Naive B cell (primary cell): ENCODE measurements around the gene LAPTM4A. TPM values are rescaled to one million over a fixed set of nuclear protein-coding genes. Genes with fewer than 3 reads are reported as not detected.
A peak's percentile ranks its signal among the peaks of the same experiment; 100 is the strongest.

Experiments used
- ATAC-seq, 2 donors: fragments of 150-1000 bp; cut with Tn5 transposase; 2 replicates each; pipeline ENCODE4 v1.10.0; 2021; ENCODE audit warnings: low read depth in 2 of 2, mild to moderate bottlenecking in 2 of 2, moderate library complexity in 2 of 2
- DNase-seq: peaks from one replicate; pipeline ENCODE4 v3.0.0; 2022
- H3K27ac Mint-ChIP-seq, 6 donors: one replicate each; pipeline ENCODE4 v1.8.0; 2020 to 2022; ENCODE audit warnings: mild to moderate bottlenecking in 6 of 6, mixed read lengths in 6 of 6, moderate library complexity in 5 of 6, inconsistent platforms in 2 of 6
- H3K27me3 Mint-ChIP-seq, 3 donors: one replicate each; pipeline ENCODE4 v1.8.0; 2021 to 2022; ENCODE audit warnings: mixed read lengths in 3 of 3, mild to moderate bottlenecking in 1 of 3
- H3K36me3 Mint-ChIP-seq, 2 donors: one replicate each; pipeline ENCODE4 v1.8.0; 2020 to 2022; ENCODE audit warnings: mixed read lengths in 2 of 2, inconsistent platforms in 1 of 2, mild to moderate bottlenecking in 1 of 2
- H3K4me1 Mint-ChIP-seq, 3 donors: one replicate each; pipeline ENCODE4 v1.8.0; 2020 to 2022; ENCODE audit warnings: mixed read lengths in 3 of 3, inconsistent platforms in 1 of 3, mild to moderate bottlenecking in 1 of 3, moderate library complexity in 1 of 3
- H3K4me3 Mint-ChIP-seq, 8 donors: one replicate each; pipeline ENCODE4 v1.8.0; 2020 to 2022; ENCODE audit warnings: mild to moderate bottlenecking in 8 of 8, mixed read lengths in 8 of 8, moderate library complexity in 8 of 8, inconsistent platforms in 2 of 8
- H3K9me3 Mint-ChIP-seq, 7 donors: one replicate each; pipeline ENCODE4 v1.8.0; 2020 to 2022; ENCODE audit warnings: mixed read lengths in 7 of 7, mild to moderate bottlenecking in 5 of 7, inconsistent platforms in 2 of 7, moderate library complexity in 1 of 7
- polyA plus RNA-seq, 6 donors: library from polyadenylated mRNA; unstranded; fragments of 300-500 nt; fragmentation: Illumina TruSeq; gene quantifications; one replicate each; pipeline ENCODE4 v1.2.3, GENCODE V29; 2021; ENCODE audit warnings: low read depth in 6 of 6

LAPTM4A gene
- polyA plus RNA-seq, 6 donors from 2014 or later: 167 to 227 (median 189) TPM

- peaks cover 43 to 45% (median 44%) of the 10 kb centered on the region in 3 donors for H3K4me1 Mint-ChIP-seq
- ATAC-seq: no peak
- H3K9me3 Mint-ChIP-seq: peaks cover 0 to 1% (median 0%) of the 10 kb centered on the region in 7 donors
- peak overlapping the region in 3 of 6 donors; percentile 59 to 69 (median 59) for H3K27ac Mint-ChIP-seq
- peaks cover 39% of the 10 kb centered on the region in 2 donors for H3K36me3 Mint-ChIP-seq
- DNase-seq: no peak
- no peaks in the 10 kb centered on the region for H3K27me3 Mint-ChIP-seq
- no peak overlapping the region for H3K4me3 Mint-ChIP-seq
Observed at GRCh38 chr2:20037660-20038059, 13.8 kb downstream of the LAPTM4A start.

DNA sequence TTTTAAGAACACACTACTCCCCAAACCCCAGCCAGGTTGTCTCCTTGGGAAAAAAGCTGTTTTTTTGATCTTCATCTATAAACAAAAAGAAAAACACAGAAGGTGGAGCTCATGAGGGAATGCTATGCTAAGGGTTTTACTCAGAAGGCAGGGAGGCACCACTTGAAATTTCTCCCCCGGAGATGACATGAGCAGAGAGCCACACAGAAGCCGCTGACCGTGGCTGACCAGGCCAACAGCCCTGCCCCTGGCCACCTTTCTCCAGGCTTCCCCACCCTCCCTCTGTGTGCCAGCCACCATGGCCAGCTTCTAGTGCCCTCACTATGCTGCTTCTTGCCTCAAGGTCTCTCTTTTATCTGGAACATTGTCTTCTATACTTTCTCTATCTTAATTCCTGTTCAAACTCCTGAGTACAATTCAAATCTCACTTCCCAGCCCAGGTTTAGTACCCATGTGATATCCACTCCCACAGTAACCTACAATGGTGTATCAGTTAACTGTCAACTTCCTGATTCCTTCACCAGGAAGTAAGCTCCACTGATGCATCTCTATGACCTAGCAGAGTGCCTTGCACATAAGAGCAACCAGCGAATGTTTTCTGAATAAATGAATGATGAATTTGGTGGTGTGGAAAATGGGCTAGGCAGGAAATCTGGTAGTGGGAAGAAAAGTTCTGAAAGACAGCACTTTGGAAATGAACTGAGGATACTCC, 15.3 kb downstream of the LAPTM4A start:
- no peaks in the 10 kb centered on the region for H3K27me3 Mint-ChIP-seq
- peaks cover 0 to 1% (median 0%) of the 10 kb centered on the region in 7 donors for H3K9me3 Mint-ChIP-seq
- H3K27ac Mint-ChIP-seq: peak overlapping the region; percentile 4 to 83 (median 66)
- ATAC-seq (peak; percentile 100), DNase-seq (peak; percentile 44)
- H3K36me3 Mint-ChIP-seq: peaks cover 47% of the 10 kb centered on the region in 2 donors
- peak overlapping the region in 7 of 8 donors; percentile 1 to 48 (median 26) for H3K4me3 Mint-ChIP-seq
- peaks cover 30 to 33% (median 32%) of the 10 kb centered on the region in 3 donors for H3K4me1 Mint-ChIP-seq

GRCh38 chr2:20034821-20035220, 16.6 kb downstream of the LAPTM4A start:
- ATAC-seq (no peak), DNase-seq (no peak)
- no peak overlapping the region for H3K4me3 Mint-ChIP-seq
- no peaks in the 10 kb centered on the region for H3K27me3 Mint-ChIP-seq
- peaks cover 47 to 51% of the 10 kb centered on the region in 2 donors for H3K36me3 Mint-ChIP-seq
- peak overlapping the region in 2 of 6 donors; percentile 64 to 69 for H3K27ac Mint-ChIP-seq
- H3K9me3 Mint-ChIP-seq: peaks cover 0 to 1% (median 0%) of the 10 kb centered on the region in 7 donors
- H3K4me1 Mint-ChIP-seq: peaks cover 25 to 42% (median 30%) of the 10 kb centered on the region in 3 donors

GRCh38 chr2:20034218-20034617, 17.2 kb downstream of the LAPTM4A start:
- peaks cover 0 to 3% (median 0%) of the 10 kb centered on the region in 7 donors for H3K9me3 Mint-ChIP-seq
- ATAC-seq (no peak), DNase-seq (no peak)
- H3K4me3 Mint-ChIP-seq: no peak overlapping the region
- H3K27ac Mint-ChIP-seq: peak overlapping the region in 4 of 6 donors; percentile 9 to 64 (median 30)
- peaks cover 25 to 48% (median 30%) of the 10 kb centered on the region in 3 donors for H3K4me1 Mint-ChIP-seq
- no peaks in the 10 kb centered on the region for H3K27me3 Mint-ChIP-seq
- H3K36me3 Mint-ChIP-seq: peaks cover 53 to 57% of the 10 kb centered on the region in 2 donors

DNA sequence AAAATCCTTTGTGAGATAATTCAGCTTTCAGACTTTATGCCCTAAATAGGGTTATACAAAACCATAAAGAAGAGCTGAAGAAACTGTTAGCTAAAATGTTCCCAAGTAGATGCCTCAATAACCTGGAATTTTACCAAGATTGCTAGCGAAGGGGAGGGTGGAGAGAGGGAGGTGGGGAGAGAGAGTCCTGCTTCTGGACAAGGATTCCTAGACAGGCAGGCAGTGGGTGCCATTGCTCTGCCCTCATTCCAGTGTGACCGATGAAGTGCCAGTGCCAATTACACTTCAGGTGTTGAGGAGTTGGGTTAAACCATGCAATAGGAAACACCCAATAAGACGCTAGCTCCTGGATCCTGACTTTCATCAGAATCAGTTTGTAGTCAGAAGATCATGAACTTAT, 18.1 kb downstream of the LAPTM4A start:
- Mint-ChIP-seq H3K9me3 (peaks cover 0 to 3% (median 2%) of the 10 kb centered on the region in 7 donors), H3K4me1 (peaks cover 25 to 46% (median 25%) of the 10 kb centered on the region in 3 donors), H3K4me3 (no peak overlapping the region), H3K36me3 (peaks cover 58 to 64% of the 10 kb centered on the region in 2 donors), H3K27ac (no peak overlapping the region), H3K27me3 (no peaks in the 10 kb centered on the region)
- DNase-seq: no peak
- no peak for ATAC-seq

GRCh38 chr2:20030224-20030623, 21.2 kb downstream of the LAPTM4A start:
- Mint-ChIP-seq H3K27ac (no peak overlapping the region), H3K4me1 (peaks cover 0 to 18% (median under 1%) of the 10 kb centered on the region in 3 donors), H3K27me3 (no peaks in the 10 kb centered on the region), H3K4me3 (no peak overlapping the region), H3K9me3 (peaks cover 0 to 3% (median 2%) of the 10 kb centered on the region in 7 donors), H3K36me3 (peaks cover 36 to 44% of the 10 kb centered on the region in 2 donors)
- DNase-seq: no peak
- no peak for ATAC-seq

DNA sequence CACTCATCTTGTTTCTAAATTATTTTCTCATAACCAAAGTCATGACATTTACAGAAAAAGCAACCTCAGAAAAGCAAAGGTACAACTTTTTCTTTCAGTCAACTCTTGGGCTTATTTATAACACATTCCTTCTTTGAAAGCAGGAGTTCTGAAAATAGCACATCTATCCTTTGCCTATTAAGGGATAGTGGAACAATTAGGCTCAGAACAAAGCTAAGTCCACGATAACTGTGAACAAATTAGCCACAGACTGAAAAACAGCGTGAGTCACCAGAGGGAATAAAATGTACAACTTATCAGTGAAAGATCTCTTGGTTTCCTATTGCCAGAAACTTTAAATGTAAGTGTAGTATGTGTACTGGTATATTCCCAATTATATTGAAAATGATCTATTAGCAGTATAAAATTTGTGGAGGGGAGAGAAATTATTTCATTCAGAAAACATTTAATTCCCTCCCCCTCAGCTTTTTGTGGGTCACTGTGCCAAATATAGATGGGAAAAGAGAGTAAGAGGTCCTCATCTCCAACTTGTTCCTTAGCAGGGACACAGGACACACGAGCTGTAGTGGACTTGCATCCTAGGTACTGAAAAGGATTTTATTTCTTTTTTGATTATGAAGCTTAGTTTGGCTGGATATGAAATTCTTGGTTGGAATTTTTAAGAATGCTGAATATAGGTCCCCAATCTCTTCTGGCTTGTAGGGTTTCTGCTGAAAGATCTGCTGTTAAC, 23.6 kb downstream of the LAPTM4A start:
- Mint-ChIP-seq H3K4me1 (peaks cover 0 to 16% (median 1%) of the 10 kb centered on the region in 3 donors), H3K9me3 (peaks cover 0 to 3% (median 2%) of the 10 kb centered on the region in 7 donors), H3K27me3 (no peaks in the 10 kb centered on the region), H3K27ac (no peak overlapping the region), H3K36me3 (peaks cover 43 to 50% of the 10 kb centered on the region in 2 donors), H3K4me3 (no peak overlapping the region)
- DNase-seq (no peak), ATAC-seq (no peak)

DNA sequence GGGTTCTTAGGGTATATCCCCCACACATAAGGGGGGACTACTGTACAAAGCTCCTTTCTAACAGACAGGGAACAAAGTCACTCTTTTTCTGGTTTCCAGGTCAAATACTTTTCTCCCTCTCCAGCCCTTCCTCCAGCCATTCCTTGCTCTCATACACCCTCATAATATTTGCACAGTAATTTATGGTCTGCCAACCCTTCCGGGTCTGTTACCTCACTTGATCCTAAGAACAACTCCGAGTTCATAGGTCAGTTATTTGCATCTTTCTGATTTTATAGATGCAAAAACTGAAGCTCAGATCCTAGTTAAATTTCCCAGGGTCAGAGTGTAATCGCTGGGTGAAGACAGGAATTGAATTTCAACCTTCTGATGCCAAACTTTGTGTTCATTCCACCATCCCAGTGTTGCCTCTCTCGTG, 24.2 kb downstream of the LAPTM4A start:
- Mint-ChIP-seq H3K27ac (no peak overlapping the region), H3K9me3 (peaks cover under 1 to 7% (median 3%) of the 10 kb centered on the region in 7 donors), H3K4me1 (peaks cover 0 to 16% (median 3%) of the 10 kb centered on the region in 3 donors), H3K4me3 (no peak overlapping the region), H3K27me3 (no peaks in the 10 kb centered on the region), H3K36me3 (peaks cover 39 to 55% of the 10 kb centered on the region in 2 donors)
- no peak for ATAC-seq
- DNase-seq: no peak

DNA sequence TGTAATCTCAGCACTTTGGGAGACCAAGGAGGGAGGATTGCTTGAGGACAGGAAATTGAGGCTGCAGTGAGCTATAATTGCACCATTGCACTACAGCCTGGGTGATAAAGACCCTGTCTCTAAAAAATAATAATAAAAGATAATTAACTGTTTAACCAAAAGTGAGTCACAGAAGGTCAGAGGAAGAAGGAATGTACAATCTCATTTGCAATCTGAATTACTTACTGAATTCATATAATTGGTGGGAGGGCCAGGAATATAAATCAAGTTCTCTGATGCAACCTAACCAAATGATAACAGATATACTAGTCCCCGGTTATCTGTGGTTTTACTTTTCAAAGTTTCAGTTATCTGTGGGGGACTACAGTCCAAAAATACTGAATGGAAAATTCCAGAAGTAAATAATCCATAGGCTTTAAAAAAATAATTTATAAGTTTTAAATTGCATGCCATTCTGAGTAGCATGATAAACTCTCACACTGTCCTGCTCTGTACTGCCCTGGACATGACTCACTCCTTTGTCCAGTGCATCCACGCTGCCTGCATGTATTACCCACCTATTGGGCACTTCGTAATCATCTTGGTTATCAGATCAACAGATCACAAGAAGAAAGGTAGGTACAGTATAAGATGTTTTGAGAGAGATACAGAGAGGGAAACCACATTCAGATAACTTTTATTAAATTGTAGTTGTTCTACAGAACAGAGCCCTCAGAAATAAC, 26.2 kb downstream of the LAPTM4A start:
- no peak for ATAC-seq
- Mint-ChIP-seq H3K27ac (no peak overlapping the region), H3K9me3 (peaks cover 8 to 27% (median 16%) of the 10 kb centered on the region in 7 donors), H3K36me3 (peaks cover 42 to 53% of the 10 kb centered on the region in 2 donors), H3K27me3 (no peaks in the 10 kb centered on the region), H3K4me1 (peaks cover 0 to 11% (median 3%) of the 10 kb centered on the region in 3 donors), H3K4me3 (no peak overlapping the region)
- DNase-seq: no peak

DNA sequence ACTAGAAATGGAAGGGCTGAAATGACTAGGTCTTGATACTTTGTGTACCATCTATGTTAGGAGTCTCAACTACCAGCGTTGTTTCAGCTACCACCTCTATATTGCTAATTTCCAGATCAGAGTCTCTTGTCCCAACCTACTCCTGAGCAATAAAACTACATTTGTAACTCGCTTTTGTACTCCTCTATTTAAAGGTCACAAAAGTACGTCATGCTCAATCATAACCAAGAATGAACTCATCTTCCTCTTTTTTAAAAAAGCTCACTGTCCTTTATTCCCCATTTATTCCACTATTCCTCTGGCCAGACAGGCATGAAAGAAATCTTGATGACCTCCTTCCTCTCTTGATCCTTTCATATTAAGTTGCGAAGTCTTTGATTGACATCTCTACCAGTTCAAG, 27.7 kb downstream of the LAPTM4A start:
- peak overlapping the region in 1 of 6 donors; percentile 54 for H3K27ac Mint-ChIP-seq
- ATAC-seq (no peak), DNase-seq (no peak)
- peaks cover 31 to 38% of the 10 kb centered on the region in 2 donors for H3K36me3 Mint-ChIP-seq
- peaks cover 0 to 3% (median 0%) of the 10 kb centered on the region in 3 donors for H3K4me1 Mint-ChIP-seq
- peaks cover 5 to 36% (median 20%) of the 10 kb centered on the region in 7 donors for H3K9me3 Mint-ChIP-seq
- H3K4me3 Mint-ChIP-seq: no peak overlapping the region
- H3K27me3 Mint-ChIP-seq: no peaks in the 10 kb centered on the region

GRCh38 chr2:20021405-20022009, 29.9 kb downstream of the LAPTM4A start:
- peaks cover 25 to 33% of the 10 kb centered on the region in 2 donors for H3K36me3 Mint-ChIP-seq
- DNase-seq: no peak
- H3K27me3 Mint-ChIP-seq: no peaks in the 10 kb centered on the region
- no peak overlapping the region for H3K27ac Mint-ChIP-seq
- no peak for ATAC-seq
- H3K4me1 Mint-ChIP-seq: peaks cover 0 to 3% (median 0%) of the 10 kb centered on the region in 3 donors
- no peak overlapping the region for H3K4me3 Mint-ChIP-seq
- H3K9me3 Mint-ChIP-seq: peaks cover 5 to 36% (median 20%) of the 10 kb centered on the region in 7 donors

DNA sequence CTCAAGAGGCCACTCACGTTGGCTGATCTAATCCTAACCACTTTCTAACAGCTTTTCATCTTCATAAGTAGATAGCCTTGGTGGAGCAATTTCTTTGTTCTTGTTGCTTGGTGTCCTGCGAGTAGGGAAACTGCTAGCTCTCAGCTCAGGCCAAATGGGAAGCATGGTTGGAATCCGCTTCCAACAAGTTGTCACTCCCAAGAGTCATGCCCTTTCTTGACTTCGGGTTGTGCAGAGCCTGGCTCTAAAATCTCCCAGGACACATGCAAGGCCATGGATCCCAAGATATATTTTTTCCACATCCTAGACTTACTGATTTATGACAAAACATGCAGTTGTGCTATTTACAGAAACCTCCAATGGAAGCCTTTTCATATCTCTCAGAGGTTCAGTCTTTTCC, 31.7 kb downstream of the LAPTM4A start:
- no peak for ATAC-seq

More for the DNA sequence above, 31.7 kb downstream of the LAPTM4A start:
- Mint-ChIP-seq H3K9me3 (peaks cover 5 to 37% (median 20%) of the 10 kb centered on the region in 7 donors), H3K27ac (no peak overlapping the region), H3K4me1 (peaks cover 0 to 3% (median 0%) of the 10 kb centered on the region in 3 donors), H3K27me3 (peaks cover 2 to 4% (median 3%) of the 10 kb centered on the region in 3 donors), H3K4me3 (peak overlapping the region in 1 of 8 donors; percentile 40), H3K36me3 (peaks cover 25 to 33% of the 10 kb centered on the region in 2 donors)
- DNase-seq: no peak
